ENCODE measurements around the gene FSTL4. TPM values are rescaled to one million over a fixed set of nuclear protein-coding genes. Genes with fewer than 3 reads are reported as not detected.

The FSTL4 gene
- total and polyA plus RNA-seq, 2 donors: 0.99 to 1.2 TPM

- Histone ChIP-seq H3K27ac (ENCODE audit: low read depth in 1 of 2, low read length in 1 of 2) (no peak overlapping the region), H3K4me1 (ENCODE audit: control insufficient read depth in 2 of 2, insufficient read depth in 2 of 2, low read length in 2 of 2) (no peaks in the 10 kb centered on the region), H3K9me3 (ENCODE audit: control insufficient read depth in 2 of 2, insufficient read depth in 1 of 2, low read length in 1 of 2) (peaks cover 0 to 3% of the 10 kb centered on the region in 2 donors), H3K27me3 (ENCODE audit: control insufficient read depth in 2 of 2, insufficient read depth in 1 of 2, low read length in 1 of 2) (peaks cover 0 to 2% of the 10 kb centered on the region in 2 donors), H3K4me3 (ENCODE audit: low read length in 2 of 2) (no peak overlapping the region), H3K36me3 (ENCODE audit: control insufficient read depth in 2 of 2, insufficient read depth in 2 of 2, low read length in 1 of 2) (no peaks in the 10 kb centered on the region)
- WGBS: 88% methylated on average over 12 of the region's 12 CpGs
- DNase-seq (ENCODE audit: low read depth in 6 of 9, low spot score in 9 of 9): no peak
Observed at GRCh38 chr5:133236976-133237375, 375.4 kb downstream of the FSTL4 start.

GRCh38 chr5:133236541-133236951 lies 375.8 kb downstream of the FSTL4 start:
- 95% methylated on average over 8 of the region's 8 CpGs for WGBS
- no peak overlapping the region for H3K4me3 ChIP-seq (ENCODE audit: low read length in 2 of 2)
- DNase-seq (ENCODE audit: low read depth in 6 of 9, low spot score in 9 of 9): no peak
- no peaks in the 10 kb centered on the region for H3K4me1 ChIP-seq (ENCODE audit: control insufficient read depth in 2 of 2, insufficient read depth in 2 of 2, low read length in 2 of 2)
- no peaks in the 10 kb centered on the region for H3K36me3 ChIP-seq (ENCODE audit: control insufficient read depth in 2 of 2, insufficient read depth in 2 of 2, low read length in 1 of 2)
- peaks cover 0 to 3% of the 10 kb centered on the region in 2 donors for H3K9me3 ChIP-seq (ENCODE audit: control insufficient read depth in 2 of 2, insufficient read depth in 1 of 2, low read length in 1 of 2)
- peaks cover 0 to 2% of the 10 kb centered on the region in 2 donors for H3K27me3 ChIP-seq (ENCODE audit: control insufficient read depth in 2 of 2, insufficient read depth in 1 of 2, low read length in 1 of 2)
- no peak overlapping the region for H3K27ac ChIP-seq (ENCODE audit: low read depth in 1 of 2, low read length in 1 of 2)

- Histone ChIP-seq H3K4me1 (ENCODE audit: control insufficient read depth in 2 of 2, insufficient read depth in 2 of 2, low read length in 2 of 2) (no peaks in the 10 kb centered on the region), H3K4me3 (ENCODE audit: low read length in 2 of 2) (no peak overlapping the region), H3K27me3 (ENCODE audit: control insufficient read depth in 2 of 2, insufficient read depth in 1 of 2, low read length in 1 of 2) (peaks cover 0 to 2% of the 10 kb centered on the region in 2 donors), H3K27ac (ENCODE audit: low read depth in 1 of 2, low read length in 1 of 2) (no peak overlapping the region), H3K36me3 (ENCODE audit: control insufficient read depth in 2 of 2, insufficient read depth in 2 of 2, low read length in 1 of 2) (no peaks in the 10 kb centered on the region), H3K9me3 (ENCODE audit: control insufficient read depth in 2 of 2, insufficient read depth in 1 of 2, low read length in 1 of 2) (peaks cover 0 to 3% of the 10 kb centered on the region in 2 donors)
- DNase-seq (ENCODE audit: low read depth in 6 of 9, low spot score in 9 of 9): no peak
- WGBS: 91% methylated on average over 9 of the region's 9 CpGs
Observed at GRCh38 chr5:133235696-133236426, 376.5 kb downstream of the FSTL4 start.

GRCh38 chr5:133234911-133235310 lies 377.4 kb downstream of the FSTL4 start:
- no peak overlapping the region for H3K4me3 ChIP-seq (ENCODE audit: low read length in 2 of 2)
- H3K9me3 ChIP-seq (ENCODE audit: control insufficient read depth in 2 of 2, insufficient read depth in 1 of 2, low read length in 1 of 2): peaks cover 0 to 3% of the 10 kb centered on the region in 2 donors
- H3K36me3 ChIP-seq (ENCODE audit: control insufficient read depth in 2 of 2, insufficient read depth in 2 of 2, low read length in 1 of 2): no peaks in the 10 kb centered on the region
- DNase-seq (ENCODE audit: low read depth in 6 of 9, low spot score in 9 of 9): no peak
- WGBS: 99% methylated on average over 6 of the region's 6 CpGs
- H3K4me1 ChIP-seq (ENCODE audit: control insufficient read depth in 2 of 2, insufficient read depth in 2 of 2, low read length in 2 of 2): no peaks in the 10 kb centered on the region
- H3K27me3 ChIP-seq (ENCODE audit: control insufficient read depth in 2 of 2, insufficient read depth in 1 of 2, low read length in 1 of 2): peaks cover 0 to 2% of the 10 kb centered on the region in 2 donors
- H3K27ac ChIP-seq (ENCODE audit: low read depth in 1 of 2, low read length in 1 of 2): no peak overlapping the region

- Histone ChIP-seq H3K9me3 (ENCODE audit: control insufficient read depth in 2 of 2, insufficient read depth in 1 of 2, low read length in 1 of 2) (peaks cover 0 to 3% of the 10 kb centered on the region in 2 donors), H3K4me1 (ENCODE audit: control insufficient read depth in 2 of 2, insufficient read depth in 2 of 2, low read length in 2 of 2) (no peaks in the 10 kb centered on the region), H3K4me3 (ENCODE audit: low read length in 2 of 2) (no peak overlapping the region), H3K36me3 (ENCODE audit: control insufficient read depth in 2 of 2, insufficient read depth in 2 of 2, low read length in 1 of 2) (no peaks in the 10 kb centered on the region), H3K27me3 (ENCODE audit: control insufficient read depth in 2 of 2, insufficient read depth in 1 of 2, low read length in 1 of 2) (peaks cover 0 to 2% of the 10 kb centered on the region in 2 donors), H3K27ac (ENCODE audit: low read depth in 1 of 2, low read length in 1 of 2) (no peak overlapping the region)
- no peak for DNase-seq (ENCODE audit: low read depth in 6 of 9, low spot score in 9 of 9)
- WGBS: 84% methylated on average over 3 of the region's 3 CpGs
Observed at GRCh38 chr5:133234273-133234672, 378.1 kb downstream of the FSTL4 start.

- H3K4me1 ChIP-seq (ENCODE audit: control insufficient read depth in 2 of 2, insufficient read depth in 2 of 2, low read length in 2 of 2): no peaks in the 10 kb centered on the region
- no peak overlapping the region for H3K4me3 ChIP-seq (ENCODE audit: low read length in 2 of 2)
- peaks cover 0 to 2% of the 10 kb centered on the region in 2 donors for H3K27me3 ChIP-seq (ENCODE audit: control insufficient read depth in 2 of 2, insufficient read depth in 1 of 2, low read length in 1 of 2)
- no peaks in the 10 kb centered on the region for H3K36me3 ChIP-seq (ENCODE audit: control insufficient read depth in 2 of 2, insufficient read depth in 2 of 2, low read length in 1 of 2)
- 96% methylated on average over 9 of the region's 9 CpGs for WGBS
- H3K27ac ChIP-seq (ENCODE audit: low read depth in 1 of 2, low read length in 1 of 2): no peak overlapping the region
- H3K9me3 ChIP-seq (ENCODE audit: control insufficient read depth in 2 of 2, insufficient read depth in 1 of 2, low read length in 1 of 2): peaks cover 0 to 3% of the 10 kb centered on the region in 2 donors
- no peak for DNase-seq (ENCODE audit: low read depth in 6 of 9, low spot score in 9 of 9)
Observed at GRCh38 chr5:133233616-133234015, 378.7 kb downstream of the FSTL4 start.

GRCh38 chr5:133232911-133233310 lies 379.4 kb downstream of the FSTL4 start:
- WGBS: 97% methylated on average over 7 of the region's 7 CpGs
- Histone ChIP-seq H3K4me1 (ENCODE audit: control insufficient read depth in 2 of 2, insufficient read depth in 2 of 2, low read length in 2 of 2) (no peaks in the 10 kb centered on the region), H3K9me3 (ENCODE audit: control insufficient read depth in 2 of 2, insufficient read depth in 1 of 2, low read length in 1 of 2) (peaks cover 0 to 3% of the 10 kb centered on the region in 2 donors), H3K4me3 (ENCODE audit: low read length in 2 of 2) (no peak overlapping the region), H3K27me3 (ENCODE audit: control insufficient read depth in 2 of 2, insufficient read depth in 1 of 2, low read length in 1 of 2) (peaks cover 0 to 2% of the 10 kb centered on the region in 2 donors), H3K36me3 (ENCODE audit: control insufficient read depth in 2 of 2, insufficient read depth in 2 of 2, low read length in 1 of 2) (no peaks in the 10 kb centered on the region), H3K27ac (ENCODE audit: low read depth in 1 of 2, low read length in 1 of 2) (no peak overlapping the region)
- DNase-seq (ENCODE audit: low read depth in 6 of 9, low spot score in 9 of 9): no peak

- Histone ChIP-seq H3K9me3 (ENCODE audit: control insufficient read depth in 2 of 2, insufficient read depth in 1 of 2, low read length in 1 of 2) (peaks cover 0 to 3% of the 10 kb centered on the region in 2 donors), H3K4me1 (ENCODE audit: control insufficient read depth in 2 of 2, insufficient read depth in 2 of 2, low read length in 2 of 2) (no peaks in the 10 kb centered on the region), H3K36me3 (ENCODE audit: control insufficient read depth in 2 of 2, insufficient read depth in 2 of 2, low read length in 1 of 2) (no peaks in the 10 kb centered on the region), H3K27me3 (ENCODE audit: control insufficient read depth in 2 of 2, insufficient read depth in 1 of 2, low read length in 1 of 2) (peaks cover 0 to 2% of the 10 kb centered on the region in 2 donors), H3K4me3 (ENCODE audit: low read length in 2 of 2) (no peak overlapping the region), H3K27ac (ENCODE audit: low read depth in 1 of 2, low read length in 1 of 2) (no peak overlapping the region)
- WGBS: 97% methylated on average over 3 of the region's 3 CpGs
- no peak for DNase-seq (ENCODE audit: low read depth in 6 of 9, low spot score in 9 of 9)
Observed at GRCh38 chr5:133232435-133232834, 379.9 kb downstream of the FSTL4 start.

GRCh38 chr5:133232011-133232410 lies 380.3 kb downstream of the FSTL4 start:
- peaks cover 0 to 3% of the 10 kb centered on the region in 2 donors for H3K9me3 ChIP-seq (ENCODE audit: control insufficient read depth in 2 of 2, insufficient read depth in 1 of 2, low read length in 1 of 2)
- peaks cover 0 to 1% of the 10 kb centered on the region in 2 donors for H3K27me3 ChIP-seq (ENCODE audit: control insufficient read depth in 2 of 2, insufficient read depth in 1 of 2, low read length in 1 of 2)
- DNase-seq (ENCODE audit: low read depth in 6 of 9, low spot score in 9 of 9): no peak
- H3K4me1 ChIP-seq (ENCODE audit: control insufficient read depth in 2 of 2, insufficient read depth in 2 of 2, low read length in 2 of 2): no peaks in the 10 kb centered on the region
- H3K4me3 ChIP-seq (ENCODE audit: low read length in 2 of 2): no peak overlapping the region
- no peak overlapping the region for H3K27ac ChIP-seq (ENCODE audit: low read depth in 1 of 2, low read length in 1 of 2)
- no peaks in the 10 kb centered on the region for H3K36me3 ChIP-seq (ENCODE audit: control insufficient read depth in 2 of 2, insufficient read depth in 2 of 2, low read length in 1 of 2)
- 81% methylated on average over 6 of the region's 6 CpGs for WGBS

Data from thymus (tissue), 11 donors.